ENCODE results near the gene IGFBP7. TPM values are rescaled to one million over a fixed set of nuclear protein-coding genes. Genes with fewer than 3 reads are reported as not detected.

IGFBP7 gene
- total RNA-seq, 6 experiments from 2014 or later: 46.2 to 347 (median 163) TPM

DNA sequence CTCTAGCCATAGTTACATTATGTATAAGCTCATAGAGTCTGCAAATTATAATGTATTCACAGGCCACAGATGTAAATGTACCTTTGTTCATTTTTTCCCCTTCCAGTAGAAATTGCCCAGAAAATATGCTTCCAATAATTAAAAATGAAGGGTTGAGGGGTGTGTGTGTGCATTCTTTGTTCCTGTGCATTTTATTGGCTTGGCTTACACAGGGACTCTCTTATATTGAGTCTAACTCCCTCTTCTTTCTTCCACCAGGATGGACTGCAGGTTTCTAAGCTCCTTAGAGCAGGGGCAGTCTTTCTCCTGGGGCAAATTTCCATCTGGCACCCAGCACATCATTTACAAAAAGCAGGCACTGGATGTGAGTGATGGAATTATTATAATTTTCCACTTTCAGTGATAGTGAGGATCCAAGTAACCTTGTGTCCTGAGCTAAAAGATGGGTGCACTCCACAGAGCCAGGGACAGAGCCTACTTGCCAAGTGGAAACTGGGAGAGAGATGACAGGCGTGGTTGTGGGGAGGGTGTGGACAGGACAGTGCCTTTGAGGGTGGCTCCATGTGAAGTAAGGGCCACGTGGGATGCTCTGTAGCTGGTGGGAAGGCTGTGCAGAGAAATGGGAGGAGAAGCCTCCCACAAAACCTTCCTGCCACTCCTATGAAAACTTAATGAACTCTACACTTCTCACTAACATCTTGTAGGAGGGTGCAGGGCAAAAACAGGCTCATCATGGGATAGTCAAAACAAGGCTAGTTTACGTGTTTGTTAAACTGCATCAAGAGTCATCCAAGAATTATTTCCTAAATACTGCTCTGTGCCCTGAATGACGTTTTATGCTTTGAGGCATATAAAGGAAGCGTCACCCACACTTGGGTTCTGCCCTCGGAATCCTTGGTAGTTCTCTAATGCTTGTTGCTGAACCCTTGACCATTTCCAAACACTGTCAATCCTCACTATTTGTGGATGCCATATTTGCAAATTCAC, 16.0 kb downstream of the IGFBP7 start:
- TF ChIP-seq POLR2A (IDR thresholded peaks at IDR 0.05): no peak
- TF ChIP-seq, protein P1, sequence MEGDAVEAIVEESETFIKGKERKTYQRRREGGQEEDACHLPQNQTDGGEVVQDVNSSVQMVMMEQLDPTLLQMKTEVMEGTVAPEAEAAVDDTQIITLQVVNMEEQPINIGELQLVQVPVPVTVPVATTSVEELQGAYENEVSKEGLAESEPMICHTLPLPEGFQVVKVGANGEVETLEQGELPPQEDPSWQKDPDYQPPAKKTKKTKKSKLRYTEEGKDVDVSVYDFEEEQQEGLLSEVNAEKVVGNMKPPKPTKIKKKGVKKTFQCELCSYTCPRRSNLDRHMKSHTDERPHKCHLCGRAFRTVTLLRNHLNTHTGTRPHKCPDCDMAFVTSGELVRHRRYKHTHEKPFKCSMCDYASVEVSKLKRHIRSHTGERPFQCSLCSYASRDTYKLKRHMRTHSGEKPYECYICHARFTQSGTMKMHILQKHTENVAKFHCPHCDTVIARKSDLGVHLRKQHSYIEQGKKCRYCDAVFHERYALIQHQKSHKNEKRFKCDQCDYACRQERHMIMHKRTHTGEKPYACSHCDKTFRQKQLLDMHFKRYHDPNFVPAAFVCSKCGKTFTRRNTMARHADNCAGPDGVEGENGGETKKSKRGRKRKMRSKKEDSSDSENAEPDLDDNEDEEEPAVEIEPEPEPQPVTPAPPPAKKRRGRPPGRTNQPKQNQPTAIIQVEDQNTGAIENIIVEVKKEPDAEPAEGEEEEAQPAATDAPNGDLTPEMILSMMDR (IDR thresholded peaks at IDR 0.05): no peak
- 35% methylated on average over 6 of the region's 6 CpGs for WGBS (ENCODE audit: insufficient coverage, low coverage, low lambda C conversion rate, missing lambda C conversion rate)
- ATAC-seq (peak in 3 of 4 donors; percentile 12 to 63 (median 48)), DNase-seq (no peak)
- Histone ChIP-seq H3K9me3 (no peaks in the 10 kb centered on the region), H3K4me3 (no peak overlapping the region), H3K36me3 (no peaks in the 10 kb centered on the region), H3K27ac (no peak overlapping the region), H3K27me3 (no peaks in the 10 kb centered on the region), H3K4me1 (no peaks in the 10 kb centered on the region)
- intact Hi-C loops (cut with DNase I): no loop called here

DNA sequence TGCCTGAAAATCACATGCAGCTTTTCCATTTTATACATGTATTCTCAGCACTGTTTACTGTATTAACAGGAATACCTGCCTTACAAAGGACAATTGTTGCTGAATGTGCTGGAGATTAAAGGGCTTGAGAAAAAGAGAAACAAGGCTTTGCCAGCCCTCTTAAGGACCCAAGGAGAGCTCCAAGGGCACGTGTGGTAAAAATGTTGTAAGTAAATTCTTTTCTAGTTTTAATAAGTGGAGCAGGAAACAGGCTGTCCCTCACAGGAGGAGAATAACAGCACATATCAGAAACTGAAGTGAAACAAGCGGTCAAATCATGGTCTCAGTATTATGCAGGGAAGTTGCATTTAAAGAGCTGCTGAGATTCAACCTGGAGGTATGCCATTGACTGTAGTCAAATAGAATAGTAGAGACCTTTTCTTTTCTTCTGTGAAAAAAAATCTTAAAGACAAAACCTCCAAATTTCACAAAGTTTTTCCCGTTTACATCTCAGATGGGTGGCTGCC, 18.5 kb downstream of the IGFBP7 start:
- no peak overlapping the region for H3K4me3 ChIP-seq
- WGBS (ENCODE audit: insufficient coverage, low coverage, low lambda C conversion rate, missing lambda C conversion rate): 44% methylated on average over 3 of the region's 3 CpGs
- no peak for DNase-seq
- TF ChIP-seq, protein P1 (IDR thresholded peaks at IDR 0.05): no peak
- TF ChIP-seq POLR2A (IDR thresholded peaks at IDR 0.05): no peak
- no peaks in the 10 kb centered on the region for H3K9me3 ChIP-seq
- peak overlapping the region in 1 of 3 donors; percentile 3 for H3K27ac ChIP-seq
- intact Hi-C loops (cut with DNase I): no loop called here
- no peaks in the 10 kb centered on the region for H3K36me3 ChIP-seq
- no peaks in the 10 kb centered on the region for H3K27me3 ChIP-seq
- ATAC-seq: peak in 1 of 4 donors; percentile 22
- no peaks in the 10 kb centered on the region for H3K4me1 ChIP-seq

DNA sequence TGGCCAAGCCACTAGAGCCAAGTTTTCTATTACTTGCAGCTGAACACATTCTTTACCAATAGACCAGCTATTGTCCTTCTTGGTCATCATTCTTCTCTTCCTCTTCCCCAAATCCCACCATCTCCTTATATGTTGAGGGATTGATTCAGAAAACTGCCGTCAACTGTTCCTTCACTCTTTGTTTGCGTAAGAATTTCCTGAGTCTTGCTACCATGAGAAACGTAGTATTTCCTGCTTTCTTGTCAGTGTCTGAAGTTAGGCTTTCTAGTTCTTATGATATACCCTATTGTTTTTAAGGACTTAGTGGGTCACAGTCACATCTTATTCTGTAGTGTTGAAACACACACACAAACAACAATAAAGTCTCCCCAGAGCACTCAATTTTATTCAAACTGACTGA, 20.1 kb downstream of the IGFBP7 start:
- peak in 3 of 4 donors; percentile 27 to 50 (median 50) for ATAC-seq
- TF ChIP-seq POLR2A (IDR thresholded peaks at IDR 0.05): no peak
- TF ChIP-seq, protein P1 (IDR thresholded peaks at IDR 0.05): no peak
- H3K27ac ChIP-seq: peak overlapping the region in 2 of 3 donors; percentile 20 to 36

DNA sequence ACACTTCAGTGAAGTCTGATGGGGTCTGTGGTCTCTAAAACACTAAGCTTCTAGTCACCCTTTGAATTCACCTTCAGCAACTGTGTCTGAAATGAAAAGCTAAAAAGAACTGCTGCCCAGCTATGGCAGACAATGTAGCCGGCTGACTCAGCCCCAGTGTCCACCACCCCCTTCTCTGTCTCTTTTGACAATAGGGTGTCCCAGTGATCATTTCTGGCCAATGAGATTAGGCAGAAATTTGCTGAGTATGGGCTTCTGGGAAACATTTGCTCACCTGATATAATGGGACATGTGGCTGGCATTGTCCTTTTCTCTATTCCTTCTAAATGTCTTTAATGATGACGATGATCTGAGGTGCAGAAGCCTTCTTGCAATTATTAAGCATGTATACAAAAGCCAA, 20.6 kb downstream of the IGFBP7 start:
- Histone ChIP-seq H3K9me3 (no peaks in the 10 kb centered on the region), H3K27me3 (no peaks in the 10 kb centered on the region), H3K4me3 (no peak overlapping the region), H3K27ac (peak overlapping the region in 2 of 3 donors; percentile 20 to 36), H3K4me1 (no peaks in the 10 kb centered on the region), H3K36me3 (no peaks in the 10 kb centered on the region)
- no peak for ATAC-seq
- intact Hi-C loops (cut with DNase I): no loop called here
- 70% methylated on average over 2 of the region's 2 CpGs for WGBS (ENCODE audit: insufficient coverage, low coverage, low lambda C conversion rate, missing lambda C conversion rate)
- DNase-seq: no peak
- no peak for TF ChIP-seq POLR2A (IDR thresholded peaks at IDR 0.05)
- TF ChIP-seq, protein P1 (IDR thresholded peaks at IDR 0.05): no peak

More for the DNA sequence above, 20.1 kb downstream of the IGFBP7 start:
- Histone ChIP-seq H3K36me3 (no peaks in the 10 kb centered on the region), H3K27me3 (no peaks in the 10 kb centered on the region), H3K4me3 (no peak overlapping the region), H3K4me1 (no peaks in the 10 kb centered on the region), H3K9me3 (no peaks in the 10 kb centered on the region)
- intact Hi-C loops (cut with DNase I): no loop called here
- 39% methylated on average over 3 of the region's 3 CpGs for WGBS (ENCODE audit: insufficient coverage, low coverage, low lambda C conversion rate, missing lambda C conversion rate)
- no peak for DNase-seq

Measured in right lobe of liver (tissue), 6 donors.